ENCODE measurements around the gene FBXL7.

- no peak for TF ChIP-seq CTCF (IDR thresholded peaks at IDR 0.05; ENCODE audit: low read depth, low read length)
- TF ChIP-seq POLR2A (IDR thresholded peaks at IDR 0.05; ENCODE audit: extremely low read depth, insufficient read length), result no peak
- no peak for TF ChIP-seq MAX (IDR thresholded peaks at IDR 0.05; ENCODE audit: low read depth, low read length)
Measured at GRCh38 chr5:15550502-15551112, 50.6 kb downstream of the FBXL7 start.

All from NB4 (cell line).